GM18909 (cell line): ENCODE measurements around the gene ALAD.
"Not testable (repeated sequence)": the region's sequence is repeated elsewhere in the genome, so short reads cannot be mapped to it uniquely, and the experiment has no call there.

ENCODE experiments used
- ATAC-seq: cut with Tn5 transposase; IDR thresholded peaks from one replicate; pipeline ENCODE4 v1.9.1; 2021; ENCODE audit warnings: mild to moderate bottlenecking; ENCODE audit not compliant: unreplicated experiment, poor library complexity

The ALAD gene

GRCh38 chr9:113375057-113376023 lies 25.7 kb downstream of the ALAD start:
- no peak for ATAC-seq

DNA sequence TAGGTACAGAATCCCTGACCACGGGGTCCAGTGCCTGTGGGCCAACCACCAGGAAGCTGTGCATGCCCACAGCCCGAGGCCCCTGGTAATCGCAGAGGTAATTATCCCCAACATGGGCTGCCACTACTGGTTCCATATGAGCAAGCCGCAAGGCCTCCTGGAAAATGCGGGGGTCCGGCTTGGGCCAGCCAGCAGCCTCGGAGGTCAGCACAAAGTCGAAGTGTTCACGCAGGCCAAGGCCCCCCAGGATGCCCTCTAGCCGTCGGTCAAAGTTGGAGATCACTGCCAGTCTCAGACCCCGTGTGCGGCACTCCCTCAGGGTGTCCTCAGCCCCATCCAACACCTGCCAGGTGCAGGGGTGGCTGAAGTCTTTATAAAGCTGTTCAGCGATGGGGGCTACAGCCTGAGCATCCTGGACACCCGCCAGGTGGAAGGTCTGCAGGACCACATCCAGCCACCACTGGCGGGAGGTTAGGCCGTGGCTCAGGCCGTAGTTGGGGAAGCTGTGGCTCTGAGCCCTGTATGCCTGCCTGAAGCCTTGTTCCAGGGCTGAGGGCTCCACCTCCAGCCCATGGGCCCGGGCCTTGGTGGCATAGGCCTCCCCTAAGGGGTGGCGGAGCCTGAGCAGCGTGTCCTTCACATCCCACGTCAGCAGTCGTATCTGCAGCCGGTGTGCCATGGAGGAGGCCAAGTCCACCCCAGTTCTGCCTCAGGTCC lies 27.2 kb downstream of the ALAD start:
- no peak for ATAC-seq

DNA sequence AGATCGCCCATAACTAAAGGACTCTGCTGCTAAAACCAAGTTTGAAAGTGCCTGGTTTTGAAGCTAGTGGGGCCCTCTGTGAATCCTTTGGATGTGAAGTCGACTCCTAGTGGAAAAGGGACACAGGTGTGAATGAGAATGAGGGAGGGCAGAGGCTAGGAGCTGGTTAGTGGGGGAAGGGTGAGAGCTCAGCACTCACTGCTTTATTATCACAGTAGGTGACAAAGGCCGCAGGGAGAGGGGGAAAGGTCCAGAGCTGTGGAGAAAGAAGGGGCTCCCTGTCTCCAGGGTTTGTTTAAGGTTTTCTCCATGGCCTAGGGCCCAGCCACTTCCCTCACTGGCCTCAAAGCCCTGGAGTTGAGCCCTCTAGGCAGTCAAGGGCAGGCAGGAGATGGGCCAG lies 27.8 kb downstream of the ALAD start:
- ATAC-seq: no peak

DNA sequence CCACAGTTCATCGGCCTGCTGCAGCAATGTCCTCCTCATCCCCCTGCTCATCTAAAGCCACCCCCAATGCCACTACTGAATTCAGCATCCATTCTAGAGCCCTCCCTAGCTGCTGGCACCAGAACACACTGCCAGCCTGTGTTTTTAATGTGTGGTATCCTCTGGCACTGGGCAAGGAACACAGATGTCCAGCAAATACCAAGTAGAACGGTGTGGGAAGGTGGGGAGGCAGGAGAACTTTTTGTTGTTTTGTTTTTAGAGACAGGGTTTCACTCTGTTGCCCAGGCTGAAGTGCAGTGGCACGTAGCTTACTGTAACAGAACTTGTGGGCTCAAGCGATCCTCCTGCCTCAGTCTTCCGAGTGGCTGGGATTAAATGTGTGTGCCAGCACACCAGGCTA lies 29.0 kb downstream of the ALAD start:
- ATAC-seq: no peak

DNA sequence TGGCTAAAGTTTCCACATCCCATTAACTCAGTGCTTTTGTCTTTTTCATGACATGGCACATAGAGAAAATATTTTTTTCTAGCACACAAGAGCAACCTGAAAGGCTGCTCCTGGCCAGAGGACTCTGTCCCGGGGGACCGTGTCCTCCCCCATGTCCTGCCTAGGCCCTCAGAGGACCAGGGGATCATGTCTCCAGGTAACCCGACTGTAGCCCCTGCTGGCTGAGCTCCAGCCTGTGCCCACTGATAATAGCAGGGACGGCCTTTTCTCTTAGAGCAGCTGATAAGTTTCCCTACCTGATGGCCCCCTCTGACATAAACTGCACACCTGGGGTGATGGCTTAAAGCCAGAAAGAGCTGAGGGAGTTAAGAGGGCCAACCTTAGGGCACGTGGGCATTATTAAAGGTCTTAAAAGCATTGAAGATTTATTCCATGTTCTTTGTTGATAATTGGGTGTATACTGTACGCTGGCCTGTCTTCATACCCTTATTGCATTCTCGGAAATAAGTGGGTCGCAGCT lies 30.2 kb downstream of the ALAD start:
- no peak for ATAC-seq

GRCh38 chr9:113369855-113370140 lies 31.3 kb downstream of the ALAD start:
- ATAC-seq: no peak

DNA sequence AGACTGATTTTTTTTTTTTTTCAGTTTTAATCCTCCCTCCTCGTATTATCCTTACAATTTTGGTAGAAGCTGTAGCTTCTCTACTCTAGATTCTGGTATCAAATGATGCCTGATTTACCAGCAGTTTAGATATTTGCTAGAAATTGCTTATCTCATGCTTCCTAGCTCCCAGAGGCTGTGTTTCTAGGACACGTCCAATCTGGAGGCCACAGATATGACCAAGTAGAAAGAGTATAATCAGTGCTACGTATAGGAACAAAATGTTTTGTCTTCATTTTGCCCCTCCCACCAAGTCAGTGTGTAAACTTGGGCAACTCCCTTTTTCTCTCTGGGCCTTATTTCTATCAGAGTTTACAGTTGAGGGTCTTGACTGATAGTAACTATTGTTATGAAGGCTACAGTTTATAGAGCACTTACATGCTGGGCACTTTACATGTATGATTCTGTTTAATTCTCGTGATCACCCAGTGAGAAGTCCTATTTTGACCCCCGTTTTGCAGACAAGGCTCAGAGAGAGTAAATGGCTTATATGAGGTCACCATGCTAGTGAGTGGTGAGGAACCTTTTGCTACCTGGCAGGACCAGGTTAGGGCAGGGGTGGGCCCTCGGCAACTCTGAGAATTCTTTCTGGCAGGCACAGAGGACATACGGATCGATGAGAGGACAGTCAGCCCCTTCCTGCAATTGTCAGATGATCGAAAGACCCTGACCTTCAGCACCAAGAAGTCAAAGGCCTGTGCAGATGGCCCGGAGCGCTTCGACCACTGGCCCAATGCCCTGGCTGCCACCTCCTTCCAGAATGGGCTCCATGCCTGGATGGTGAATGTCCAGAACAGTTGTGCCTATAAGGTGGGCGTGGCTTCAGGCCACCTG lies 31.9 kb downstream of the ALAD start:
- ATAC-seq: no peak

GRCh38 chr9:113368348-113368981 lies 32.6 kb downstream of the ALAD start:
- ATAC-seq: no peak

- ATAC-seq: not testable (repeated sequence)
These were observed 35.4 kb downstream of the ALAD start for GRCh38 chr9:113365652-113366051.

DNA sequence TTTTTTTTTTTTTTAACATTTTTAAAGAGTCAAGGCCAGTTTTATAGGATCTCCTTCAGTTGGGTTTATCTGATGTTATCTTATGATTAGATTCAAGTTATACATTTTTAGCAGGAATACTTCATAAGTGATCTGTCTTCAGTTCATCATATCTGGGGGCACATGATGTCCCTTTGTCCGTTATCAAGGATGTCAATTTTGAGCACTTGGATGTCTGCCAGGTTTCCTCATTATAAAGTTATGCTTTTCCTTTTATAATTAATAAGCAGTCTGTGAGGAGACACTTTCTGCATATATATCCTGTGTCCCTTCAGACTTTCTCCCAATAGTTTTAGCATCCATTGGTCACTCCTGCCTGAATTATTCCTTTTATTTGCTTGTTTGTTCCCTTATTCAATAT lies 36.1 kb downstream of the ALAD start:
- ATAC-seq: no peak

- no peak for ATAC-seq
These were observed 37.7 kb downstream of the ALAD start for GRCh38 chr9:113363336-113363735.

DNA sequence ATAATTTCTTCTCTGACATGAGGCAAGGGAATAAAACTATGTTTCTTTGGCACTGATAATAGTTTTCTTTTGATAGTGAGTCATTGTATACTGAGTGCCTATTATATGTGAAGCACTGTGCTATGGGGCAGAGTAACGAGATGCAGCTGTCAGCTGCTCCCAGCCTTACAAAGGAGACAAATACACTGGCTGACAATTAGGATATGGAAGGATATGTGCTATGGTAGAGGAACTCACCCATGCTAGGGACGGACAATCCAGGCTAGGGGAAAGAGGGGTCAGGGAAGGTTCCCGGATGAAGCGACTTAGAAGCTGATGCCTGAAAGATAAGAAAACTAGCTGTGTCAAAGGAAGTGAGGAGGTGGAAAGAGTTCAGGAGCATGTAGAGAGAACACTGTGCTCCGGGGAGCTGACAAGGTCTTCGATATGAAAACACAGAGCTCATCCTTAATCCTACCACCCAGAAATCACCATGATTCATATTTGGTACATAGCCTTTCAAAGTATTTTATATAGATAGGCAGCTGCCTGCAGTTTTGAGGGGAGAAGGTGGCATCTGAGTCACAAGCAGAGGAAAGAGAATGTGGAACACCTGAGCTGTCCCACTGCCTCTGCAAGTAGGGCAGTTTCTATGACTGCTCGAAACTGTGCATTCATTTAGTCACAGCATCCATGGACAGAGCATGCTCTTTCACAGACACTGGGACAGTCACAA lies 39.6 kb downstream of the ALAD start:
- ATAC-seq: no peak

- ATAC-seq: no peak
These were observed 40.7 kb downstream of the ALAD start for GRCh38 chr9:113360242-113360842.

- no peak for ATAC-seq
These were observed 41.7 kb downstream of the ALAD start for GRCh38 chr9:113359385-113359784.

DNA sequence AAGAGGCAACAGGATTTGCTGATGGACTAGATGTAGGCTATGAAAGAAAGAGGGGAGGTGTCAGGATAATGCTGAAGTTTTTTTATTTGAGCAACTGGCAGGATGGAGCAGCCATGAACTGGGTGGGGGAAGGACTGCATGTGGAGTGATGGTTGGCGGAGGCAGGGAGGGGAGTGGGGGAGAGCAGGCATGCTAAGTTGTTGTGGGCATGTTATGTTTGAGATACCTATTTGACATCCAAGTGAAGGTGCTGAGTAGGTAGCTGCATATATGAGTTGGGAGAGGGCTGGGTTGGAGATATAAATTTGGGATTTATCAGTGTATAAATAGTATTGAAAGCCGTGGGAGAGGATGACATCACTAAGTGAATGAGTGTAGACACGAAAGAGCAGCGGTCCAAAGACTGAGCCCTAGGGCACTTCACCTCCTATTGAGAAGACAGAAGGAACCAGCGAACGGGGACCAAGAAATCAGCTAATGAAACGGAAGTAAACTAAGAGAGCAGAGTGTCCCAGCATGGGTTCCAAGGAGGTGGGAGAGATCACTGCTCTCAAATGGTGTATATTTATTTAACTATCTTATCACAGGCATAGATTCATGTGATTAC lies 44.3 kb downstream of the ALAD start:
- no peak for ATAC-seq

- no peak for ATAC-seq
These were observed 46.0 kb downstream of the ALAD start for GRCh38 chr9:113355040-113355596.

DNA sequence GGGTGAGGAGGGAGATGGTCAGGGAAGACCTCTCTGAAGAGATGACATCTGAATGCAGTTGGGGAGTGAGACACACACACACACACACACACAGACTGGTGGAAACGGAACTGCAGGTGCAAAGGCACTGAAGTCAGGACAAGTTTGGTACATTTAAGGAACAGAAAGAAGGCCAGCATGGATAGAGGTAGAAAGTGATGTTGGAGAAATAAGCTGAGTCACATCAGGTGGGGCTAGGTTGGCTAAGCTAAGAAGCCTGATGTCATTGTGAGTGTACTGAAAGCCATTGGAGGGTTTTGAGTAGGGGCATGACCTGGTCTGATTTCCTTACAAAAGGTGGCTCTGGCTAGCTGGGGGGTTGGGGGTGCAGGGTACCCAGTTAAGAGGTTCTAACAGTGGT lies 48.7 kb downstream of the ALAD start:
- ATAC-seq: no peak

DNA sequence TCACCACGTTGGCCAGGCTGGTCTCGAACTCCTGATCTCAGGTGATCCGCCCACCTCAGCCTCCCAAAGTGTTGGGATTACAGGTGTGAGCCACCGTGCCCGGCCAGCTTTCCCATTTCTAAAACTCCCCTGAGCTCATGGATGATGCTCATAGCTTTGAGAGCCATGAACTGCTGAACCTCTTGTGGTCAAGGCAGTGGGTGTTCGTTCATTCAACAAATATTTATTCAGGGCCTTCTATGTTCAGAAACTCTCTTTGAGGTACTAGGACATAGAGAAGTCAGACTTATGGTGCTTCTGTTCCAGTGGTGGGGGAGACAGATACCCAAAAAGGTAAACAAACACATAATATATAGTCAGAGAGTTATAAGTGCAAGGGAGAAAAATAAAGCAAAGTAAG lies 49.1 kb downstream of the ALAD start:
- no peak for ATAC-seq
